Left ventricle myocardium inferior (tissue), 1 donor: ENCODE data around the gene TANK. TPM values are rescaled to one million over a fixed set of nuclear protein-coding genes. Genes with fewer than 3 reads are reported as not detected.

Experiments used
- DNase-seq: peaks from one replicate; pipeline ENCODE4 v3.0.0-alpha.2; 2020
- H3K27ac ChIP-seq: fragments of 200-600 bp; replicated peaks from 2 replicates; pipeline ENCODE4 v1.8.0; 2021
- H3K27me3 ChIP-seq: fragments of 200-600 bp; 2 replicates; pipeline ENCODE4 v1.8.0; 2021; ENCODE audit warnings: low read depth
- H3K36me3 ChIP-seq: fragments of 200-600 bp; 2 replicates; pipeline ENCODE4 v1.8.0; 2021
- H3K4me1 ChIP-seq: fragments of 200-600 bp; 2 replicates; pipeline ENCODE4 v1.8.0; 2021
- H3K4me3 ChIP-seq: fragments of 200-600 bp; 2 replicates; pipeline ENCODE4 v1.8.0; 2021; ENCODE audit warnings: mild to moderate bottlenecking, moderate library complexity
- H3K9me3 ChIP-seq: fragments of 200-600 bp; replicated peaks from 2 replicates; pipeline ENCODE4 v1.8.0; 2021
- CTCF ChIP-seq: fragments of 200-600 bp; IDR thresholded peaks from 2 replicates; pipeline ENCODE4 v1.8.0; 2021; ENCODE audit warnings: antibody characterized with exemption, mild to moderate bottlenecking, borderline replicate concordance
- intact Hi-C: fragments of 100-400 bp; cut with micrococcal nuclease; formaldehyde crosslinking; loops from one replicate; pipeline ENCODE4 v1.11.0; 2022
- total RNA-seq: library from RNA; stranded (reverse); fragmentation: NEBNext Ultra II Directional; extraction: Animal tissue kit (Norgen Biotek cat#: 25700); gene quantifications from one replicate; pipeline ENCODE4 v1.2.1, GENCODE V29; 2021
- donor health status: DM: no; HTN: yes; CAD: no; lungs with severe emphysema.

TANK gene
- total RNA-seq, 1 donor from 2014 or later = 27.8 TPM

- TF ChIP-seq CTCF = no peak
- H3K36me3 ChIP-seq = no peaks in the 10 kb centered on the region
- DNase-seq = no peak
- no peaks in the 10 kb centered on the region for H3K27me3 ChIP-seq
- H3K9me3 ChIP-seq = no peaks in the 10 kb centered on the region
- no peak overlapping the region for H3K4me3 ChIP-seq
- H3K27ac ChIP-seq = no peak overlapping the region
- no peaks in the 10 kb centered on the region for H3K4me1 ChIP-seq
- intact Hi-C loops = no loop called here
These were observed 44.4 kb upstream of the TANK start for GRCh38 chr2:161115605-161116380.

- Histone ChIP-seq H3K27me3 (no peaks in the 10 kb centered on the region), H3K9me3 (no peaks in the 10 kb centered on the region), H3K36me3 (no peaks in the 10 kb centered on the region), H3K4me3 (no peak overlapping the region), H3K4me1 (no peaks in the 10 kb centered on the region), H3K27ac (no peak overlapping the region)
- TF ChIP-seq CTCF = no peak
- intact Hi-C loops = no loop called here
- no peak for DNase-seq
These were observed 43.7 kb upstream of the TANK start for GRCh38 chr2:161116509-161116908.

DNA sequence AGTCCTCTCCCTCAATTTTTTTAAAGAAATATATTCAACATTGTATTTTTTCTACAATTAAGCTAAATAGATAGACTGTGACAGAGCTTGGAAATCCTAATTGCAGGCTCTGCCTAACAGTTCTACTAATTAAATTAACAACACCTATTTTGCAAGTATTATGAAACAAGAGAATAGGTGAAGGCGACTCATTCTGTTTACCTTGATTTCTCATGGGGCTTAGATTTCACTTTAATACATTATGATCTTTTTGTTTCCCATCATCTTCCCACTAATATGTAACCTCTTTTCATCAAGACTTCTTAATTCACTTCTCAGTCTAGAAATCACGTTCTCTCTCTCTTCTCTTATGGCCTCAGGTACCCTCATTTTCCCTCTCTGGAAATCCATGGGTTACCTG lies 42.7 kb upstream of the TANK start:
- Histone ChIP-seq H3K27me3 (no peaks in the 10 kb centered on the region), H3K36me3 (no peaks in the 10 kb centered on the region), H3K4me1 (peaks cover 1% of the 10 kb centered on the region), H3K27ac (no peak overlapping the region), H3K4me3 (no peak overlapping the region), H3K9me3 (no peaks in the 10 kb centered on the region)
- no peak for TF ChIP-seq CTCF
- DNase-seq = no peak
- intact Hi-C loops = no loop called here

DNA sequence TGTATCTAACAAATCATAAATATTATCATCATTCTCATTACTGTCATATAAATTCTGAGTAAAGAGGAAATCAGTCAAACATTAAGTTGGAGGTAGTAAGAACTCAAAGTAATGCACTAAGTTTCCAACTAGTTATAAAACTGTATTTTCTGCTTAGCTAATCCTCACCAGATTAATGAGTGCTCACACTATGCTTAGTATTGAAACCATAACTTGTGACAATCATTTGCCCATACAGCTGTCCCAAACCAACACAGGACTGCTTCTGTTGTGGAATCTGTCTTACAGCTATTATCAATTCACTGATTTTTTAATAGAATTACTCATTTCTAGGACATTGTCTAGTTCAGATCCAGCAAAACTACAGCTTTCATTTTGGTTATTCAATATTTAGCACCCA lies 41.5 kb upstream of the TANK start:
- H3K9me3 ChIP-seq = no peaks in the 10 kb centered on the region
- TF ChIP-seq CTCF = no peak
- no peaks in the 10 kb centered on the region for H3K27me3 ChIP-seq
- no peak overlapping the region for H3K27ac ChIP-seq
- H3K36me3 ChIP-seq = no peaks in the 10 kb centered on the region
- no peak overlapping the region for H3K4me3 ChIP-seq
- intact Hi-C loops = no loop called here
- peaks cover 13% of the 10 kb centered on the region for H3K4me1 ChIP-seq
- no peak for DNase-seq

DNA sequence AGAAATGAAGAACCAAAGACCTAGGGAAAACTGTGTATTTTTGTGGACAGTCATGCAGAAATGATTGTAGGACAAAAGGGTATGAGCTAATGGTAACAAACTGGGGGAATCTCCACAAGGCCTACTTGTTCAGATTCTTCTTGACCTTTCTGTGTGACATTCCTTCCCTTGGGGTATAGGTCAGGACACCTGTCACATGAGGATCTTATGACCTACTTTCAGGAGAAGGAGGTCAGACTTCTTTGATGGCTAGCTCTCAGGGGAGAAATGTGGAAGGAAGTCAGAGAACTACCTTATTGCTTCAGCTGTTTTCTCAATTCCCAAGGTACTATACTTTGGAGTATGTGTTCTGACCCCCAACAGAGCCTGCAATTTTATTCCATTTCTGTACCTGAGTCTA lies 40.7 kb upstream of the TANK start:
- intact Hi-C loops = no loop called here
- no peak overlapping the region for H3K4me3 ChIP-seq
- DNase-seq = no peak
- H3K4me1 ChIP-seq = peaks cover 17% of the 10 kb centered on the region
- no peaks in the 10 kb centered on the region for H3K27me3 ChIP-seq
- H3K36me3 ChIP-seq = no peaks in the 10 kb centered on the region
- TF ChIP-seq CTCF = no peak
- H3K27ac ChIP-seq = no peak overlapping the region
- no peaks in the 10 kb centered on the region for H3K9me3 ChIP-seq
